ENCODE data around the gene TIPIN. TPM values are rescaled to one million over a fixed set of nuclear protein-coding genes. Genes with fewer than 3 reads are reported as not detected.
"Not testable (repeated sequence)": the region's sequence is repeated elsewhere in the genome, so short reads cannot be mapped to it uniquely, and the experiment has no call there.

Gene TIPIN
- total RNA-seq, 4 donors from 2014 or later, result 2.9 to 9.1 (median 4.3) TPM

DNA sequence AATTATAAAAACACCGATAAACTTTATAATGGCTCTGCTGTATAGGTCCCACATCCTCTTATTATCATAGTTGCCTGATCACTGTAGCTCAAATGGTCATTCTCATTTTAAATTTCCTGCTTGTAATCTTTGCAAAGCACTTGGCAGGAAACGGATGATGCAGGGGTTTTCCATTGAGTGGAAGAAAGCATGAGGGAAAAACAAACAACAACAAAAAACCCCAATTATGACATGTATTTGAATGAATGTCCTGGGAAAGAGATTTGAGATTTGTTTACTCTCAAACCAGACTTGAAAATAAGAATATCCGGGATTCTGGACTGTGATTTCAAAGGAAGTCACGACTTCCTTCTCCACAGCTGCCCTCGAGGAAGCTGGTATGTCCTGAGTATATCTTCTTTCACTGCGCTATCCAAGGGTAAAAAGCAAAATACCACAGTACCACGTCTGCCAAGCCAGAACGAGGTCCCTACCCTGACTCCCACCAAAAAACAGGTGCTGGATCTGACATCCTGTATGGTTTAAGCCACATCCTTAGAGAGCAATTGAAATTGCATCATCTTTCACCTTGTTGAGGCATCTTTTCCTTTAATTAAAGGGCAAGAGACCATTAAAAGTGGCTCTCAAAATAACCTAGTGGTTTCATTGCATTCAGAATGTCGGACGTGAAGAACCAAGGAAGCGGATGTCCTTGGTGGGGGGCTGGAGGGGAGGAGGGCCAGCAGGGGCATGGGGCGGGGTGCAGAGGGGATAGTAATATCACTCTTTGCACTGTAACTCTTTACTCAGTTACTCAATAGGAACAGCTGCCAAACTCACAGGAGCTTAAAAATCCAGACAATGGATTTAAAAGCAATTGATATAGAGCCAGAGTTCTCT is 13.5 kb upstream of the TIPIN start:
- H3K27me3 ChIP-seq, result no peaks in the 10 kb centered on the region
- H3K36me3 ChIP-seq, result no peaks in the 10 kb centered on the region
- H3K9me3 ChIP-seq, result peaks cover 0 to 11% (median 0%) of the 10 kb centered on the region in 3 donors
- WGBS, 2 donors (ENCODE audit: low coverage in 1 of 2), result 29 to 34% methylated on average over 7 to 12 of the region's 12 CpGs
- no peak for ATAC-seq
- H3K4me1 ChIP-seq, result no peaks in the 10 kb centered on the region
- H3K4me3 ChIP-seq, result peak overlapping the region in 1 of 2 donors; percentile 33
- no peak for TF ChIP-seq POLR2A (IDR thresholded peaks at IDR 0.05)
- TF ChIP-seq, protein P1, sequence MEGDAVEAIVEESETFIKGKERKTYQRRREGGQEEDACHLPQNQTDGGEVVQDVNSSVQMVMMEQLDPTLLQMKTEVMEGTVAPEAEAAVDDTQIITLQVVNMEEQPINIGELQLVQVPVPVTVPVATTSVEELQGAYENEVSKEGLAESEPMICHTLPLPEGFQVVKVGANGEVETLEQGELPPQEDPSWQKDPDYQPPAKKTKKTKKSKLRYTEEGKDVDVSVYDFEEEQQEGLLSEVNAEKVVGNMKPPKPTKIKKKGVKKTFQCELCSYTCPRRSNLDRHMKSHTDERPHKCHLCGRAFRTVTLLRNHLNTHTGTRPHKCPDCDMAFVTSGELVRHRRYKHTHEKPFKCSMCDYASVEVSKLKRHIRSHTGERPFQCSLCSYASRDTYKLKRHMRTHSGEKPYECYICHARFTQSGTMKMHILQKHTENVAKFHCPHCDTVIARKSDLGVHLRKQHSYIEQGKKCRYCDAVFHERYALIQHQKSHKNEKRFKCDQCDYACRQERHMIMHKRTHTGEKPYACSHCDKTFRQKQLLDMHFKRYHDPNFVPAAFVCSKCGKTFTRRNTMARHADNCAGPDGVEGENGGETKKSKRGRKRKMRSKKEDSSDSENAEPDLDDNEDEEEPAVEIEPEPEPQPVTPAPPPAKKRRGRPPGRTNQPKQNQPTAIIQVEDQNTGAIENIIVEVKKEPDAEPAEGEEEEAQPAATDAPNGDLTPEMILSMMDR (IDR thresholded peaks at IDR 0.05), result no peak
- no peak for TF ChIP-seq POLR2AphosphoS5 (IDR thresholded peaks at IDR 0.05)
- no peak for TF ChIP-seq EP300 (IDR thresholded peaks at IDR 0.05)
- H3K27ac ChIP-seq, result peak overlapping the region in 3 of 4 donors; percentile 60 to 67 (median 62)

- H3K27ac ChIP-seq, result no peak overlapping the region
- TF ChIP-seq POLR2A (IDR thresholded peaks at IDR 0.05) (no peak), POLR2AphosphoS5 (IDR thresholded peaks at IDR 0.05) (no peak), EP300 (IDR thresholded peaks at IDR 0.05) (no peak)
- TF ChIP-seq, protein P1 (IDR thresholded peaks at IDR 0.05), result no peak
- H3K36me3 ChIP-seq, result no peaks in the 10 kb centered on the region
- ATAC-seq, result no peak
- no peaks in the 10 kb centered on the region for H3K4me1 ChIP-seq
- H3K9me3 ChIP-seq, result no peaks in the 10 kb centered on the region
- WGBS, 2 donors (ENCODE audit: low coverage in 1 of 2), result 80 to 84% methylated on average over 2 to 3 of the region's 3 CpGs
- H3K27me3 ChIP-seq, result no peaks in the 10 kb centered on the region
- H3K4me3 ChIP-seq, result no peak overlapping the region
Observed at GRCh38 chr15:66364944-66365528, 8.6 kb upstream of the TIPIN start.

DNA sequence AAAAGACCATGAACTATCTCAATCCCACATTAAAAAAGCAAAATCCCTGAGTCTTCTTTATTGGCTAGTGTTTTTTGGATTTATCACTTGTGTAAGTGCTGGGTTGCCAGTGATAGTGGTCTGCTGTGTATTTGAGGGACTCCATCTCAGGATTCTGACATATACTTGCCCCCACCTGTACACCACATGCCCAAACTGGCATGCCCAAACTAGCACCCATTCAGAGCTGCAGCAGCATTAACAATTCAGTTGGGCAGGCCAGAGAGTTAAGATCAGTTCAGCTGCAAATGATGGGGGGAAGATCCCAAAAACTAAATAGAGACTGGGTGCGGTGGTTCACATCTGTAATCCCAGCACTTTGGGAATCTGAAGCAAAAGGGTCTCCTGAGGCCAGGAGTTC is 6.3 kb upstream of the TIPIN start:
- TF ChIP-seq POLR2A (IDR thresholded peaks at IDR 0.05) (no peak), POLR2AphosphoS5 (IDR thresholded peaks at IDR 0.05) (no peak), EP300 (IDR thresholded peaks at IDR 0.05) (no peak)
- TF ChIP-seq, protein P1 (IDR thresholded peaks at IDR 0.05), result no peak
- H3K4me1 ChIP-seq, result no peaks in the 10 kb centered on the region
- no peaks in the 10 kb centered on the region for H3K36me3 ChIP-seq
- ATAC-seq, result no peak
- H3K9me3 ChIP-seq, result no peaks in the 10 kb centered on the region
- H3K27ac ChIP-seq, result no peak overlapping the region
- no peak overlapping the region for H3K4me3 ChIP-seq
- 100% methylated on average over 1 of the region's 1 CpG; no CpG with 5 or more reads in 1 of the 2 donors for WGBS, 2 donors (ENCODE audit: low coverage in 1 of 2)
- H3K27me3 ChIP-seq, result no peaks in the 10 kb centered on the region

DNA sequence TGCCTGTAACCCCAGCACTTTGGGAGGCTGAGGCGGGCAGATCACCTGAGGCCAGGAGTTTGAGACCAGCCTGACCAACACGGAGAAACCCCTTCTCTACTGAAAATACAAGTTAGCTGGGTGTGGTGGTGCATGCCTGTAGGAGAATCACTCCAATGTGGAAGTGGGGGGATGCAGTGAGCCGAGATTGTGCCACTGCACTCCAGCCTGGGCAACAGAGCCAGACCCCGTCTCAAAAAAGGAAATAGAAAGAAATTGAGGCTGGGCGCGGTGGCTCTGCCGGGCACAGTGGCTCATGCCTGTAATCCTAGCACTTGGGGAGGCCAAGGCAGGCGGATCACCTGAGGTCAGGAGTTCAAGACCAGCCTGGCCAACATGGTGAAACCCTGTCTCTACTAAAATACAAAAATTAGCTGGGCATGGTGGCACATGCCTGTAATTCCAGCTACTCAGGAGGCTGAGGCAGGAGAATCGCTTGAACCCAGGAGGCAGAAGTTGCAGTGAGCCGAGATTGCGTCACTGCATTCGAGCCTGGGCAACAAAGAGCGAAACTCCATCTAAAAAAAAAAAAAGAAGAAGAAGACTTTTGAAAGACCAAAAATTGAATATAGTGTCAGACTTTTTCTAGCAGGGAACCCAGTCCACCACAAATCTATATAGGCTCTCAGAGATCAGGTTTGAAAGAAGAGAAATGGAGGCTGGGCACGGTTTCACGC is 5.4 kb upstream of the TIPIN start:
- WGBS, 2 donors (ENCODE audit: low coverage in 1 of 2), result 81 to 86% methylated on average over 7 to 15 of the region's 15 CpGs
- not testable (repeated sequence) for H3K36me3 ChIP-seq, ATAC-seq, H3K27me3 ChIP-seq, H3K9me3 ChIP-seq, H3K27ac ChIP-seq, H3K4me1 ChIP-seq, H3K4me3 ChIP-seq

DNA sequence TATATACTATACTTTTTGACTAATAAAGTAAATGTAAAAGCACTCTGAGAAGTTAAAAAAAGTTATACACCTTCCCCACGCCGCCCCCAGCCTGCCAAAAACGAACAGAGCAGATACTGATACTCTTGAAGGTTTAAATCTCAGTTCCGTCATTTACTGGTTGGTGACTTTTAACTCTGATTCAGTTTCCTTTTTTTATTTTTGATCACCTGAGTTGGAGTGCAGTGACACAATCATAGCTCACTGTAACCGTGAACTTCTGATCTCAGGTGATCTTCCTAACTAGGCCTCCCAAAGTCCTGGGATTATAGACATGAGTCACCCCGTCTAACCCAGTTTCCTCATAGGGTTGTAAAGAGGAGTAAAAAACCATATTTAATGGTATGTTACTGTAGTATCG is 3.3 kb upstream of the TIPIN start:
- no peak for ATAC-seq
- no peaks in the 10 kb centered on the region for H3K27me3 ChIP-seq

More for the DNA sequence above, 3.3 kb upstream of the TIPIN start:
- WGBS, 2 donors (ENCODE audit: low coverage in 1 of 2), result 79 to 90% methylated on average over 6 to 7 of the region's 7 CpGs
- TF ChIP-seq POLR2AphosphoS5 (IDR thresholded peaks at IDR 0.05) (no peak), POLR2A (IDR thresholded peaks at IDR 0.05) (no peak), EP300 (IDR thresholded peaks at IDR 0.05) (no peak)
- TF ChIP-seq, protein P1 (IDR thresholded peaks at IDR 0.05), result no peak
- Histone ChIP-seq H3K9me3 (no peaks in the 10 kb centered on the region), H3K36me3 (no peaks in the 10 kb centered on the region), H3K27ac (no peak overlapping the region), H3K4me3 (no peak overlapping the region), H3K4me1 (peaks cover 0 to 14% (median 0%) of the 10 kb centered on the region in 3 donors)

Data from gastroesophageal sphincter (tissue), 4 donors.